GM19455 (cell line): ENCODE measurements around the gene GNPTG.

Experiments
- ATAC-seq: cut with Tn5 transposase; IDR thresholded peaks from one replicate; pipeline ENCODE4 v1.9.1; 2021; ENCODE audit not compliant: unreplicated experiment

GNPTG gene

GRCh38 chr16:1392826-1393225 is 41.1 kb downstream of the GNPTG start:
- no peak for ATAC-seq

- no peak for ATAC-seq
Measured at GRCh38 chr16:1393613-1394176, 42.0 kb downstream of the GNPTG start.

- ATAC-seq = no peak
Measured at GRCh38 chr16:1394367-1394951, 42.7 kb downstream of the GNPTG start.

- ATAC-seq = no peak
Measured at GRCh38 chr16:1395444-1396031, 43.8 kb downstream of the GNPTG start.

- ATAC-seq = no peak
Measured at GRCh38 chr16:1397779-1398178, 46.0 kb downstream of the GNPTG start.

GRCh38 chr16:1398351-1398750 is 46.6 kb downstream of the GNPTG start:
- no peak for ATAC-seq

GRCh38 chr16:1398826-1399581 is 47.3 kb downstream of the GNPTG start:
- no peak for ATAC-seq

- ATAC-seq = no peak
Measured at GRCh38 chr16:1401061-1401757, 49.5 kb downstream of the GNPTG start.

GRCh38 chr16:1401758-1402154 is 50.0 kb downstream of the GNPTG start:
- ATAC-seq = no peak

- no peak for ATAC-seq
Measured at GRCh38 chr16:1403036-1403435, 51.3 kb downstream of the GNPTG start.

GRCh38 chr16:1403733-1404132 is 52.0 kb downstream of the GNPTG start:
- no peak for ATAC-seq

GRCh38 chr16:1407753-1408152 is 56.0 kb downstream of the GNPTG start:
- ATAC-seq = peak; percentile 32

GRCh38 chr16:1408171-1408837 is 56.6 kb downstream of the GNPTG start:
- ATAC-seq = peak; percentile 58

- ATAC-seq = no peak
Measured at GRCh38 chr16:1412847-1413246, 61.1 kb downstream of the GNPTG start.
